Stimulated activated CD8-positive, alpha-beta memory T cell treated with anti-CD3 and anti-CD28 coated beads, Interleukin-7, amount 100 ng/mL, for 4 hours (primary cell): ENCODE results near the gene SLC10A7.

Source experiments
- DNase-seq, 2 donors: peaks; one replicate each; pipeline ENCODE4 v3.0.0-alpha.2; 2020; ENCODE audit warnings: low read depth in 2 of 2

Gene SLC10A7

DNA sequence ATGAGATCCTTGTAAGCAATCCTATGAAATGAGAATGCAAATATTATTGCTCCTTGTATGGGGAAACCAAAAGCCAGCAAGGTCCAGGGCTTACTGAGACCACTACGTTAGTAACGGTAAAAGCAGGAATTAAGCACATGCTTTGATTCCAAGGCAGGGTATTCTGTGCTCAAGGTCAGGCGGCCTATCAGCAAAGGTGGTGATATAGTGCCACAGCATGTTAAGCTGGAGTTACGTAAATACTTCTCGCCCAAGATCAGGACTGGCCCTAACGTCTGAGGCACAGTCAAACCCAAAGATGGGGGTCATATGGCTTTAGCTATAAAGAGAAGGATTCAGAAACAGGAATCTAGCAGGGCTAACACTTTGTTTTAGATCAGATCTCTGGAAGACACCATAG, 27.6 kb downstream of the SLC10A7 start:
- no peak for DNase-seq

DNA sequence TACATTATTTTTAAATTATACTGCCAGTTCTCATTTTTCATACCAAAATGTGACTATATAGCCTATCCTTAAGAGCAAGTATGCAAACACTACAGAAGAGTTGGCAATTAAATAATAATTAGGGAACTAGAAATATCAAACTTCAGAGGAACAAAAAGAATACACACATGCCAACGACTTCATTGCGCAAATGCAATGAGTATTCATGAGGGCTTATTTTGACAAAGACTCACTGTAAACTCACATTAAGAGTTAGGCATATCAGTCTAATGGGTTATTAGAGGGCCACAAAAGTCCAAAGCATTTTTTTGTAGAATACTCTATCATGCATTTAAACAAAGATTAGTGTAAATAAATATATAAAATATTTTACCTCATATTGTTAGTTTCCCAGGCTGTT, 31.6 kb downstream of the SLC10A7 start:
- DNase-seq = no peak

DNA sequence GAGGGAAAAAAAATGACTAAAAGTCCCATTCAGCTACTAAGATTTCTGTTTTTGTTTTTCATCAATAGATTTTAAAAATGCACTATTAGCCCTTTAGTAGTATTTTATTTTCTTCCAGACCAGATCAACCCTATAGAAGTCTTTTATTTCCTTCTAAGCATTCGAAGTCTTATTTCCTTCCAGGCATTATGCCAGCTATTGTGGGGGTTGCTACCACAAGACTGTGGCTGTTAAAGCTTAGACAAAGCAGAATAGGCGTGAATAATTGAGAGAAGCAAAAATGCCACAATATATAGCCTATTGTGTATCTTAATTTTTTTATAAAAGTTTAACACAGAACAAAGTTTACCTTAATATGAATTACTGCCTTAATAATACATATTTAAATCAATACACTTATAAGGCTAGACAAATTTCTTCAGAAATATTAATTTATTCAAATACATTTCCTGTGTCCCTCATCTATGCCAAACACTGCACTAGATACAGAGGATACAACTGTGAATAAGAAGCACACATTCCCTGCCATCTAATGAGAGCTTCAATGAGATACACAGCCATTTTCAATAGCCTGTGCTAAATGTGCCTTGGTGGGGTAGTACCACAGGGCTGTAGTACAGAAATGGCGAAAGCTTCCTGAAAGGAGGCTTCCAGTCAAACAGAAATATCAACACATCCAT, 33.1 kb downstream of the SLC10A7 start:
- DNase-seq = no peak

DNA sequence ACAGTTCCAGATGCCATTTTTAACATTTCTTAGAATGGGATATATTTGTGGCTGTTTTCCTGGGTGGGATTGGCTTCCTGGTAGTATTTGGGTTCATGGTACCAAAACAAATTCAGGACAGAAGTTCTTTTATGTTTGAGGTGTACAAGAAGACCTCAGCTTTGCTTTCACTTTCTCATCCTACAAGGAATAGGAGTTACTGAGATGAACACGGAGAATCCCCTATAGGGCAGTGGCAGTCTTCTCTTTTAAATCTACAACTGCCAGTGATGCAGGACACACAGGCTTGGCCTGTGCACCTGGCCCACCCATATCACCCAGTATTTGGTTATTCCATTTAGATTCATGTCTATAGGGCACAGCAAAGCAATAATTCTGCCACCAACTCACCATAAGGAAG, 35.2 kb downstream of the SLC10A7 start:
- DNase-seq = no peak

GRCh38 chr4:146485968-146486367, 35.8 kb downstream of the SLC10A7 start:
- DNase-seq = no peak

GRCh38 chr4:146482788-146483187, 39.0 kb downstream of the SLC10A7 start:
- no peak for DNase-seq

GRCh38 chr4:146481246-146481645, 40.5 kb downstream of the SLC10A7 start:
- no peak for DNase-seq

DNA sequence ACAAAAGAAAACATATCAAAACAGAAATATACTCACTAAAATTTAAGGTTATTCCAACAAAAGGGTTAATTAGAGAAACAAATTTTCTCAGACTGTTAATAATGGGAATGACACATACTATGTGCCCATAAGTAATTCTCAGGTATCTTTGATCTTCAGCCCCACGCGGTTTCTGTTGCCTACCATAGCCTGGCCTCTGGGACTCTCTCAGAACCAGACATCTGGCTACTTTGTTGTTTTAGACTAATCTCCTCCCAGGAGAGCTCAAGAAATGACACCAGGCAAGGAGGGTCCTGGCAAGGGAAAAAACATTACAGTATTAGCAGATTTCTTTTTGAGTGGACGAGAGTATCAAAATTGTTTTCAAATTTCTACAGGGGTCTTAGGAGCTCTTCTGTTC, 43.7 kb downstream of the SLC10A7 start:
- DNase-seq = no peak

DNA sequence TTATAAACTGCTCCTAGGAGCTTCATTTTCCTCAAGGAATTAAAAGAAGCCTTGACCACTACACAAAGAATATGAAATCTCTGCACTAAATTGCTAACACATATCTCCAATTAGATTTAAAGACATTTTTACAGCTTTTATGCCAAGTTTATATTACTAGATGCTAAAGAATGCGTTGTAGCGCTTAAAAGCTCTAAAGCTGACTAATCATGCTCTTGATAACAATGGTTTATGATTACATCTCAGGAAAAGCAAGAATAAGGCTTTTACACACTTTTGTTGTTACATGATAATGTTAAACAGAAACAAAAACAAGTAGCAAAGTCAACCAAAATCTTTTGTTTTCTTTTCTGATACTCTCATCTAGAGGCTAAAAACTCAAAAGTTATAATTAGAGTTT, 44.7 kb downstream of the SLC10A7 start:
- DNase-seq = no peak

GRCh38 chr4:146472404-146472803, 49.3 kb downstream of the SLC10A7 start:
- DNase-seq = no peak

- no peak for DNase-seq
Observed at GRCh38 chr4:146470604-146471003, 51.1 kb downstream of the SLC10A7 start.

GRCh38 chr4:146469022-146469421, 52.7 kb downstream of the SLC10A7 start:
- no peak for DNase-seq

GRCh38 chr4:146465628-146466027, 56.1 kb downstream of the SLC10A7 start:
- no peak for DNase-seq

DNA sequence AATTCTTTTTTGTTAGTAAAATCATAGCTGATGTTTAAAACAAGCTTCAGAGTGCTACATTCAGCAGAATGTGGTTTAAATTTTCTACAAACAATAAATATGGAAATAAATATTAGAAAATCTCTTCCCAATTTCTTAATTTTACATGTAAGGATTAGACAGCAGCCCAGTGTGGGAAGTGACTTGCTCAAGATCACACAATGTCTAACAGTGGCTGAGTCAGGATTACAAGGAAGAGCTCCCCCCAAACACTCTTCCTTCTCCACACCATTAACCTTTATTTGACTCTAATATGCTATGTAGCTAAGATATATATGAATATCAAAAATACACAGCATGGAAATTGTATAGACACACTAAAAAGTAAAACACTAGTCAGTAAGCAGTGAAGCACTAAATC, 59.5 kb downstream of the SLC10A7 start:
- DNase-seq = no peak

- no peak for DNase-seq
Observed at GRCh38 chr4:146458594-146458993, 63.1 kb downstream of the SLC10A7 start.

- DNase-seq = no peak
Observed at GRCh38 chr4:146456681-146457080, 65.1 kb downstream of the SLC10A7 start.

DNA sequence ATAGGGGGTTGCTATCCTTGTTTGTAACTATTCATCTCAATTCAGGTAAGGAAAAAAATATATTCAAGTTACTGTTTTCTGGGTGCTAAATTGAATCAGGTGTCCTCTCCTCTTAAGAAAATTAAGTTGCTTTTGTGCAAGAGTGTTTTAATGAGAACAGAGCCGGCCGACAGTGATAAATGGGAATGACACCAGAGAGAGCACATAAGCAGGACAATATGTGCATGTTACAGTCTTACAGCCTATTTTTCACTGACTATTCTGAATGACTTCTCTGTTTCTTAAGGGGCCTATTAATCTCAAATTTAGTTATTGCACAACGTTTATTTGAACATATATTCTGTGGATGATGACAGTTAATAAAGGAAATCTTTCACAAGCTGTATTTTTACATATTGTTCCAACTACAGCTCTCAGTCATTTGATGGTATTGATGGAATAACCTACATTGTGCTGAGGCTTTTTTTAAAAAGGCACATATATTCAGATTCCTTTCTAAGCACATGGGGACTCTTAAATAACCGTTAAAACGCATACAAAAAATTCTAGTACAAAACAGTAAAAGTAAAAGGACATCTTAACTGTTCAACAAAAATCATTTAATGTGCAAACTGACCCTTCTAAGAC, 68.4 kb downstream of the SLC10A7 start:
- DNase-seq = no peak

GRCh38 chr4:146450524-146450923, 71.2 kb downstream of the SLC10A7 start:
- DNase-seq = no peak

GRCh38 chr4:146446555-146446954, 75.2 kb downstream of the SLC10A7 start:
- DNase-seq = no peak

DNA sequence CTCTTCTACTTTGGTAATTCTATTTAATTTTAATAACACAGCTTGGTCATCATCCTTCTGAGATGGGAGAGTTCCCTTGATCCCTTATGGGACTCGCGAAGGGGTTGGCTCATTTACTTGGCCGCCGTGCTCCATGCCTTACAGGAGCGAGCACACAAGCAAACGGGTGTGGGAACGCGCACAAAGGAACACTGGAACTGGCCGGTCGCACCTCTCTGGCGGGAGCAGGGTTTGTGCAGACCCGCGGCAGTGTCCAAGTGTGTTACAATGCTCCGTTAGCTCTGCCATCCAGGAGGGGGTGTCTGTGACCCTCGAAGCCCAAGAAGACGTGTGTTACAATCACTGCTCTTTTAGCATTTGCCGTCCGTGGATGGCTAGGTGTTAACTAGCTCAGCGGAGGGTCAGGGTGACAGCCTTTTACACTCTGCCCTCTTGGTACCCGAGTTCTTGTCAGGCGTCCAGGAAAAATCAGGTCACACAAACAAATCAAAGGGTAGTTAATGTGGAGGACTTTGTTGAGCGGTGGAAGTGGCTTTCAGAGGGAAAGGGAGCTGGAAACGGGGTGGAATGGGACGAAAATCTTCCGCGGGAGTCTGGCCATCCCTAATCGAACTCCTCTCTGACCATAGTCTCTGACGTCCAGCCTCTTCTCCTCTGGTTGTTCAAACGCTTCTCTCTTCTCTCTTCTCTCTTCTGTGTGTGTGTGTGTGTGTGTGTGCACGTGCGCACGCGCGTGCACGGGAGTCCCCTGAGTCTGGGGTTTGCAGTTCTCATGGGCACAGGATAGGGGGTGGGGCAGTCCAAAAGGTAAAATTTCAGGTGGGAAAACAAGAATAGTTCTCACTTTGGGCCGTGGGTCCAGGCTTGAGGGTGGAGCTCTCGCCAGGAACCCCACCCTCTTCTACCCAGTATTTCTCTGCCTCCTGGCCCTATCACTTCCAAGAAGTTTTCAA, 76.3 kb downstream of the SLC10A7 start:
- no peak for DNase-seq

GRCh38 chr4:146443525-146443924, 78.2 kb downstream of the SLC10A7 start:
- no peak for DNase-seq

GRCh38 chr4:146442801-146443200, 78.9 kb downstream of the SLC10A7 start:
- DNase-seq = no peak

DNA sequence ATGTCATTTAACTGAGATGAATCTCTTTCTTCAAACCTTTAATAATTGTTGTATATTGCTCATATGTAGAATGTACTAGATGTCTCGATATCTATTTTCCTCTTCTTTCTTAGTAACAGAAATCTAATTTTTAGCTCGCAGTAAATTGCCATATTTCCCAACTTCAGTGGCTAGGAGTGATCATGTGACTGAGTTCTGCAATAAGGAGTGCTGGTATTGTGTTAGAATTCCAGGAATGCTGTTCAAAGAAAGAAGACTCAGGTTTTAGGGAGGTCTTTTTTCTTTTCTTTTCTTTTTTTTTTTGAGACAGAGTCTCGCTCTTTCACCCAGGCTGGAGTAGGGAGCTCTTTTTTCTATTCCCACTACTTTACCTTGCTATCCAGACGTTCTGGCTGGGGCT, 81.7 kb downstream of the SLC10A7 start:
- no peak for DNase-seq
